IPS-NIHi11 (cell line): ENCODE measurements around the gene TNNC2.
"Not testable (repeated sequence)": the region's sequence is repeated elsewhere in the genome, so short reads cannot be mapped to it uniquely, and the experiment has no call there.

Source experiments
- DNase-seq: peaks from one replicate; pipeline ENCODE4 v3.0.0; 2012; ENCODE audit warnings: mixed read lengths, low spot score

The TNNC2 gene

DNA sequence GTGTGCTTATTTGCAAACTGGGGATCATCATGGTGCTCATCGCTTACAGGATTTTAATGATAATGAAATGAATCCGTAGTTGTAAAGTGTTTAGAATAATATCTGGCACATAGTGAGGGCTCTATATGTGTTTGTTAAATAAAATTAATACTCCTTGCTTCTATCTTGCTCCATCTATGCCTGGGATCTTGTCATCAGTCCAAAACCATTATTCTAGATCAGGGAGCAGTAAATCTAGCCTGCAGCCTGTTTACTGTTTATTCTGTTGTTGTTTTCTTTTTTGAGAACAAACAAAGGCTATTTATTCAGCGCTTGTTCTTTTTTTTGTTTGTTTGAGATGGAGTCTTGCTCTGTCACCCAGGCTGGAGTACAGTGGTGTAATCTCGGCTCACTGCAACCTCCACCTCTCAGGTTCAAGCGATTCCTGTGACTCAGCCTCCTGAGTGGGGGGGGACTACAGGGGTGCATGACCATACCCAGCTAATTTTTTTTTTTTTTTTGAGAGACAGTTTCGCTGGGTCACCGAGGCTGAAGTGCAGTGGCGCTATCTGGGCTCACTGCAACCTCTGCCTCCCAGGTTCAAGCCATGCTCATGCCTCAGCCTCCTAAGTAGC, 22.0 kb upstream of the TNNC2 start:
- no peak for DNase-seq

DNA sequence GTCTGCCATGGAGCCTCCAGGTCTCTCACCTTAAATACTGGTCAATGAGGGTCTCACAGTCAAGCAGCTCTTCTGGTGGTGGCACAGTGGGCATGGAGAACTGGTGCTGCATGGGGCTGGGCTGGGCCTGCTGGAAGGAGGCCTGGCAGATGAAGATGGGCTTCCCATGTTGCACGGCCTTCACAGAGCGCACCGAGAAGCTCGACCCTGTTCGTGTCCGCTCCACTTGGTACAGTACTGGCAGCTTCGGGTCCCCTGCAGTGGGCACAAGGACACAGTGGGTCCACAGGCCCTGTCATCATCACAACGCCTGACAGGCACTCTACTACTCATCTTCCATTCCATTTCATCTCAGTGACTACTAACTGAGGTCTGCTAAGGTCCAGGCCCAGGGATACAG, 21.3 kb upstream of the TNNC2 start:
- no peak for DNase-seq

DNA sequence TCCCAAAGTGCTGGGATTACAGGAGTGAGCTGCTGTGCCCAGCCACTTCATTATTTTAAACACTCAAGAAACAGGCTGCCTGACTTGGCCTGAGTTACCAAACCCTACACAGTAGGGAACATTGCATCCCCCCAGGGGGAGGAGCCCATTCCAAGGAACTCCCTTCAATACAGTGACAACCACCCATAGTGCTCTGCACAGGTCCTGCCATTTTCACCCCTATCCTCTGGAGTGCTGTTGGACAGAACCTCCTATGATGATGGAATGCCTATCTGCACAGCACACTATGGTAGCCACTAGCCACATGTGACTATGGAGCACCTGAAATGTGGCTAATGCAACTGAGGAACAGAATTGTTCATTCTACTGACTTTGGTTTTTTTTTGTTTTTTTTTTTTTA, 18.3 kb upstream of the TNNC2 start:
- DNase-seq = no peak

DNA sequence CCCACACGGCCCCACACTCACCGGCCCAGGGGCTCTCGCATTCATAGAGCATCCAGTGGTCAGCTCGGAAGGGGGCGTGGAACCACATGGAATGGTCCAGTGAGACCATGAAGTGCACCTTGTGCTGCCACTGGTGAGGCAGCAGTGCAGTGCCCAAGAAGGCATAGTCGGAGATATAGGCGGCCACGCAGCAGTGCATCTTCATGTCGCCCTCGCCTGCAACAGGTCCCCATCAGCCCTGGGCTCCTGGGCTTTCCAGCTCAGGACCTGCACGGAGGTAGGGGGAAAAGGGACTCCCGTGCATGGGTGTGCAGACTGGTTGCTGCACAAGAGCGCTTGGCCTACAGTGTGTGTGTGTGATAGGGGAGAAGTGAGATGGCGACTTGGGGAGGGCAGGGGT, 16.4 kb upstream of the TNNC2 start:
- DNase-seq = no peak

DNA sequence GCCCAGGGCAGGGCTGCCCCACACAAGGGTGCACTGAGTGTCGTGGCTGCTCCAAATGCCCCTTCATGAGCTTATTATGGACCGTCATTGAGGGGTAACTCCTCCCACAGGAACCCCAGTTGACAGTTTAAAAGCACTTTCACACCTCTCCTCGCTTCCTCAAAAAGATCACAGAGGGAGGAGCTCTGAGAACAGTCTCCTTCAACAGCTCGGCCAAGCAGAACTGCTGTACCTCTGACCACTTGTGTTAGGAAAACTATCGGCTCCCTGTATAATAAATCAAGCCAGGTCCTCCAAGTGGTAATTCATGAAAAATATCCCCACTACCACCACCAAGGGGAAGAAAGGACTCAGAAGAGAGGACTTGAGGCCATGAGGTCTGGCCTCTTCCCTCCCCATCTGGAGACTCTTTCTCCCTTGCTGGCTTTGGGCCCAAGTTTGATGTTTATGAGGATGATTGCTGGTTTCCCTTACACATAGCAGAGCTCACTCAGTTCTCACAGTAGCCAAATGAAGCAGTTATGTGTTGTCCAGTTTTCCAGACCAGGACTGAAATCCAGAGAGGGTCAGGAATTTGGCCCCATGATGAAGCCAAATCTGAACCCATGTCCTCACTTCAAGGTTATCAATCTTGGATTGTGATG, 15.2 kb upstream of the TNNC2 start:
- DNase-seq = no peak

DNA sequence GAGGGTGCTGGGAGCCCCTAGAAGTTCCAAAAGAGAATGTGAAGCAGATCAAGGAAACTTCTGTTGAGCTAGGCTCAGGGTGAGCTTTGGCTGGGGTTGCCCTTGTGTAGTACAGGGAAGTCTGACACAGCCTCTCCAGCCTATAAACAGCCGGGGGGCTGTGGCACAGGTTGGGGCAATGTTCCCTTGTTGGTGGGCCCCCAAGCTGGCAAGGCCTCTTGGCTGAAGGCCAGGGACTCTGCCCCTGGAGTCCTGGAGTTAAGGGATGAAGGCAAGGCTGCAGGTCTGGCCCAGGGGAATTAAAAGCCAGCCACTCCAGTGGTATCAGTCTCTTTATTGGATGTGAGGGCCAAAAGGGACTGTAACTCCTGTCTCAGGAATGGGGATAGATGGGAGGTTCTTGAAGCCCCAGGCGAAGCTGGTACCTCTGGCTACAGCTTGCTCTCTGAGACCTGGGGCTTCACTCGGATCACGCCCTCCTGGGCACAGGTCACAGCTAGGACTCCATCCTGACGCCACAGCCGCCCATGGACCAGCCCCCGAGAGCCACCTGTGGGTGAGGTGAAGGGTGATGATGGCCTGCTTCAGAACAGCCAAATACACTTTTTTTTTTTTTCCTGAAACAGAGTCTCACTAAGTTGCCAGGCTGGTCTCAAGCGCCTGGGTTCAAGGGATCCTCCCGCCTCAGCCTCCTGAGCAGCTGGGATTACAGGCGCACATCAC, 14.5 kb upstream of the TNNC2 start:
- DNase-seq = no peak

DNA sequence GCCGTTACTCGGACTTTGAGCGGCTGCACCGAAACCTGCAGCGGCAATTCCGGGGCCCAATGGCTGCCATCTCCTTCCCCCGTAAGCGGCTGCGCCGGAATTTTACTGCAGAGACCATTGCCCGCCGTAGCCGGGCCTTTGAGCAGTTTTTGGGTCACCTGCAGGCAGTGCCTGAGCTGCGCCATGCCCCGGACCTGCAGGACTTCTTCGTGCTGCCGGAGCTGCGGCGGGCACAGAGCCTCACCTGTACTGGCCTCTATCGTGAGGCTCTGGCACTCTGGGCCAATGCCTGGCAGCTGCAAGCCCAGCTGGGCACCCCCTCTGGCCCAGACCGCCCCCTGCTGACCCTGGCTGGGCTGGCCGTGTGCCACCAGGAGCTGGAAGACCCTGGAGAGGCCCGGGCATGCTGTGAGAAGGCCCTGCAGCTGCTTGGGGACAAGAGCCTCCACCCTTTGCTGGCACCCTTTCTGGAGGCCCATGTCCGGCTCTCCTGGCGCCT, 13.6 kb upstream of the TNNC2 start:
- DNase-seq = no peak

DNA sequence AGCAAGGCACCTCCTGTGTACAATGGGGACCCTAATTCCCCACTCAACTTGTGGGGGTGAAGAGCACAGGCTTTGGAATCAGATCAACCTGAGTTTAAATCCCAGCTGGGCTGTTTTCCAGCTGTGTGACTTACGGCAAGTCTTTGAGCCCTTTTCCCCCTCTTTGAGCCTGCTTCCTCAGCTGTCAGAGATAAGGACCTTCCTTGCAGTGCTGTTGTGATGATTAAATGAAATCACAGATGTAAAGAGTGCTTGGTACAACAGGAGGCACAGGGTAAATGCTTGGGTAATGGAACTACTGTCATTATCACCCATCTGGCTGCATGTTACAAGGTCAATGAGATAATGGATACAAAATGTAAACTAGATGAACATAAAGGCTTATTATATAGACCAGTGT, 9.7 kb upstream of the TNNC2 start:
- DNase-seq = no peak

DNA sequence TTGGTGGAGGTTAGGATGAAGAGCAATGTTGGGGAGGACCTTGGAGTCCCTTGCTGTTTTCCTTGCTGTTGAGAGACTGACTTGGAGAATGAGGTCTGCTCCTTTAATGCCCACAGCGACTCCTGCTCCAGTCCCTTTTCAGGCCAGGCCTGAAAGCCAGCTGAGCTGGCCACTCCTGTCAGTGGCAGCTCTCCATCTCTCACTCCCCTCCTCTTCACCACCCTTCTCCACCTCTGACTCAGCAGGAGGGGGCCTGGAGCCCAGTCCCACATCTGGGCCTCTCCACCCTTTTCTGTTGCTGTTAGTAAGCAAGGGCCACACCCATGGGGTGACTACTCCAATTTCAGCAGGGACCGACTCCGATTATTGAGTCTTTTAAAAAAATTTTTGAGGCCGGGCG, 8.7 kb upstream of the TNNC2 start:
- no peak for DNase-seq

DNA sequence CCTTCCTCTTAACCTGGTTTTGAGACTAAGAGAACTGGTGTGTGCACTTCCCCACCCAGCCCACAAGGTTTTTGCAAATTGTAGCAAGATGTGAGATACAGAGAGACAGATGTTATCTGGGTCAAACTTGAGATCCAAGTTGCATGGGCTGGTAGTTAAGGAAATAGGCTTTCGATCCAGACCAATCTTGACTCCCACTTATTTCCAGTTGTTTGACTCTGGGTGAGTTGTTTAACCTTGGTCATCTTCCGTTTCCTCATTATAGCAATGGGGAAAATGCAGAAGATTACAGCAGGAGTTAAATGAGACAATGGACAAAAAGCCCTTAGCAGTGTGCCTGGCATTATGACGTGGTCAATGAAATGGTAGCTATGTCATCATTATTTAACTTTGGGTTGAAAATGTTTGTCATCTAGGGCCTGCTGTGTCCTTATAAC, 8.2 kb upstream of the TNNC2 start:
- DNase-seq = no peak

DNA sequence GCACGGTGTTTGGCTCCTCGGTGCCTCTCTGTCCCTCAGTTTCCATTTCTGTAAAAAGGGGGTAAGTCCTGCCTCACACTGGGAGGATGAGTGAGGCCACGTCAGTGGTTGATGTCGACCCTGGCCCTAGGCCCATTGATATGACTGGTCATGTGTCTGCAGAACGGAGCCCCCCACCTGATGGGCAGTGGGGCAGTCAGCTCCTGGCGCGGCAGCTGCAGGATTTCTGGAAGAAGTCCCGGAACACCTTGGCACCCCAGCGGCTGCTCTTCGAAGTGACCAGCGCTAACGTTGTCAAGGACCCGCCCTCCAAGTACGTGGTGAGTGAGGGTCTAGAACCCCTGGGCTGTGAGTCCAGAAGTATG, 7.7 kb upstream of the TNNC2 start:
- DNase-seq = no peak

DNA sequence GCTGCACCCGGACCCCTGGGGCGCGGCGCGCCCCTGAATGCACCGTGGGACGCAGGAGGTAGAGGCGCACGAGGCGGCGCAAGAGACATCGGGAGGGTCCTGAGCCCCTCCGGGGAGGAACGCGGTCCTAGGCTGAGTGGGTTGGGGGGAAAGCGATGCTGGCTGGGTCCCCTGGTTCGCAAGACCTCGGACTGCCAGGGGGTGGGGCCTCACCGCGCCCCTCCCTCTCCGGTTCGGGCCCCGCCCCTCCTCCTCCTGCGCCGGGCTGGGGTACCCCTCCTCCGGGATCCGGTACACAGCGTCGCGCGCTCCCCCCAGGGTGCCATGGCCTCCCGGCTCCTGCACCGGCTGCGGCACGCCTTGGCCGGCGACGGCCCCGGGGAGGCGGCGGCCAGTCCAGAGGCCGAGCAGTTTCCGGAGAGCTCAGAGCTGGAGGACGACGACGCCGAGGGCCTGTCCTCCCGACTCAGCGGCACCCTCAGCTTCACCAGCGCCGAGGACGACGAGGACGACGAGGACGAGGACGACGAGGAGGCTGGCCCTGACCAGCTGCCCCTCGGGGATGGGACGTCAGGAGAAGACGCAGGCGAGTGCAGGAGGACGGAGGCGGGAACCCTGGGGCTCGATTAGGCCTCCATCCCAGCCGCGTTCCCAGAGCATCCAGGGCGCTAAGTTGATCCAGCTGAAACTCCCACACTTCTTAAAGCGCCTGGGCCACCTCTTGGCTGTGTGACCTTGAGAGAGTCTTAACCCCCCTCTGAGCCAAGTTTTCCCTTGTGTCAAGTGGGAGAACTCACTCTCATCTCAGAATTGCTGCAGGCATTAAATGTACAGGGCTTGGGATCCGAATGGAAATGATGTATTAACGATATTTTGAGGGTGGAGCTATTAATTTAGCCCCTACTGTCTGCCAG, 7.0 kb upstream of the TNNC2 start:
- DNase-seq = peak; percentile 98

DNA sequence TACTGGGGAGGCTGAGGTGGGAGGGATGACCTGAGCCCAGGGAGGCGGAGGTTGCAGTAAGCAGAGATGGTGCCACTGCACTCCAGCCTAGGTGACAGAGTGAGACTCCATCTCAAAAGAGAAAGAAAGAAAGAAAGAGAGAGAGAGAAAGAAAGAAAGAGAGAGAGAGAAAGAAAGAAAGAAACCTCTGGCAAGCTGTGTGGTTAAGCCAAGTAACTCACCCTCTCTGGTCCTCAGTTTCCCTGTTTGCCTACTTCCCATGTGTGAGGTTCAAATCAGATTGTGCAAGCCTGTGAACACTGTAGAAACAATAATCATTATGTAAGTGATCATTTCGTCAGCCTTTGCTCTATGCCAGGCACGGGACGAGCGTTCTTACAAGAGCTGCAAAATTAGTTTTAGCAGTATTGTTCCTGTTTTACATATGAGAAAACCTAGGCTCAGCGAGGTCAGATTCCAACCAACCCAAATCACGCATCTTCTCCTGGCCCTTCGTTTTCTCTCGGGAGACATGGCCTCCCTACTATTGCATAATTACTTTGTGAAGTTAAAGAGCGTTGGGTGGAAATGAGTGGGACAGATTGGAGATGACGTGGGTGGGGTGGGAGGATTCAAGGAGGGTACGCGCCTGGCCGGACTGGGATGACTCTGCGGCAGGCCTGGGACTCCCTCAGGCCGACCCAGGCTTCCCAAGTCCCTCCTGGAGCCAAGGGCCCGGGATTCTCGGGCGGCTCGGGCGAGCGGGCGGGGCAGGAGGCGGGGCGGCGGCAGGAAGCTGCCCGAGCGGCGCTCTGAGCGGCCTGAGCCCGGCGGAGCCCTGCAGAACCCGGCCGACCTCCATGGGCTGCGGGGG, 6.1 kb upstream of the TNNC2 start, which contains the start of gene SNX21:
SNX21 (plus strand) TSS at position 770 of the 853 bp plus-strand sequence. CDS start 121 bp downstream, outside the sequence.
- DNase-seq = peak; percentile 92

DNA sequence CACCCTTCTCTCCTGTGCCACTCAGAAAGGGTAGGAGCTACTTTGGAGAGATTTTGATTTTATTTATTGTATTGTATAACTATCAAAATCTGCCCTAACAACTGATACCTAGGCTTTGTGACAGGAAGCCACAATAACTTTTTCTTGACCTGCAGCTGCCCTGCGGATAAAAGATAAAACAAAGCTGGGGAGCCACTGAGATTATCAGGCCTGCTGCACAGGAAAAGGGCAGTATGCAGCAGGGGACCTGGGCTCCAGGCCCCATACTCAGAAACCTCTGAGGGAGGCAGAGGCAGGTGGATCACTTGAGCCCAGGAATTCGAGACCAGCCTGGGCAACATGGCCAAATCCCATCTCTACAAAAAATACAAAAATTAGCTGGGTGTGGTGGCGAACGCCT, 5.5 kb upstream of the TNNC2 start:
- no peak for DNase-seq

DNA sequence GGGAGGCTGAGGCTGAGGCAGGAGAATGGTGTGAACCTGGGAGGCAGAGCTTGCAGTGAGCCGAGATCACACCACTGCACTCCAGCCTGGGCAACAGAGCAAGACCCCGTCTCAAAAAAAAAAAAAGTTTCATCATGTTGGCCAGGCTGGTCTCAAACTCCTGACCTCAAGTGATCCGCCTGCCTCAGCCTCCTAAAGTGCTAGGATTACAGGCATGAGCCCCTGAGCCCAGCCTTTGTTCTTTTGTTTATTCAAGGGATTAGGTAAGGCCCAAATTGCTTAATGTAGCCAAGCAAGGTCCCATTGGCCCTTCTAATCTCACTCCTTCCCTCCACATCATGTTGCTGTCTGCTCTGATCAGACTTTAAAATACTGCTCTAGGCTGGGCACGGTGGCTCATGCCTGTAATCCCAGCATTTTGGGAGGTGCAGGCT, 2.6 kb upstream of the TNNC2 start:
- DNase-seq = not testable (repeated sequence)

DNA sequence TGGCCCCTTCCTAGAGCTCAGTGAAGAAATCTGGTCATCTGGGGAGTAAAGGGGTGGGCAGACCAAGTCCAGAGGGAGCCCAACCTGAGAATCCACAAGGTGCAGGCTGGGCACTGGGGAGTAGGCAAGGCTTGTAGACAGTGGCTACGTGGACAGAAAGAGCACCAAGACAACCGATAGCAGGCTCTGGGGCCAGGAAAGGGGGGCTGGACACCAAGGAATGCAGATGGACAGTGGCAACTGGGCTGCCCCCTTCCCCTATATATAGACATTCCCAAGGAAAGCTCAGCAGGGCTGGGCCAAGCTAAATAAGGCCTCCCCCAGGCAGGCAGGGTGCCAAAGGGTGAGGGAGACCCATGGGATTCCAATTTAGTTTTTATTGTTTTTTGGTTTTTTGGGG, 1.5 kb upstream of the TNNC2 start:
- DNase-seq = no peak

DNA sequence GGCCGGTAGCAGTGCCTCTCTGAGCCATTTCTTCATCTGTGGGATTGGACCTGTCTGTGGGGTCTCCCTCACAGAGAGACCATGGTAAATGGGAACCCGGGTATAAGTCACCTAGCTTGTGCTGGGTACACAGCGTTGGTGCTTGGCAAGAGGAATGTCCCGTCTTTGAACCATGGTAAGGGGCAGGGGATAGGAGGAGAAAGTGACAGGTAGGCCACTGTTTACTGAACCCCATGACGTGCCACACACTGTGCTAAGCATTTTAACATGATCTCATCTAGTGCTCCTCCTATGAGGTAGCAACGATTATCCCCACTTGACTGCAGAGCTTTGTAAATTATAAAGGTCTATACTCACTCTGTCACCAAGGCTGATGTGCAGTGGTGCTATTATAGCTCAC, 600 bp upstream of the TNNC2 start:
- DNase-seq = no peak

DNA sequence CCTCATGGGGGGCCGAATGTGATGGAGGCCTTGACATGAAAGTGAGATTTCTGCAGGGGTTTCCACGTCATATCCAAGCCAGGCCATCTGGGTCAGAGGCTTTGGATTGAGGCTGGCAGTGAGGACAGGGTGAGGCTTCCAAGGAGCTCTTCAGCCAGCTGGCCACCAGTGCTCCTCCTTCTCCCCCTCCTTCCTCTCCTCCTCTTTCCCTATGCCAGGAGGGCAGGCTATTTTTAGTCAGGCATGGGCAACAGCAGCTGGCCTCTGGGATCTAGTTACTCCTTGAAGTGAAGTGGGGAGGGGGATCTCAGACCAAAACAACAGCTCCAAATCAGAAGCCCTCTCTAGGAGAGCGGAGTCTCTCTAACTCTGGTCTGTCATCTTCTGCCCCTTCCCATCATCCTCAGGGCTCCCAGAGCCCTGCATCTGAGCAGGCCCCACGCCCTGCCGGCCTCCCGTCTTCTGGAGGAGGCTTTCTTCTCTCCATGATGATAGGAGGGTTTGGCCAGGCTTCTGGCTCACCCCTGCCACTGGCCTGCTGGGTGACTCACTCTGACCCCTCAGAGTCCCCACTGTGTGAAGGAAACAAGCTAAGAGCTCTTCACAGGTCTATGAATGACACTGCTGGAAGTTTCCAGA, 612 bp downstream of the TNNC2 start:
- DNase-seq = no peak

DNA sequence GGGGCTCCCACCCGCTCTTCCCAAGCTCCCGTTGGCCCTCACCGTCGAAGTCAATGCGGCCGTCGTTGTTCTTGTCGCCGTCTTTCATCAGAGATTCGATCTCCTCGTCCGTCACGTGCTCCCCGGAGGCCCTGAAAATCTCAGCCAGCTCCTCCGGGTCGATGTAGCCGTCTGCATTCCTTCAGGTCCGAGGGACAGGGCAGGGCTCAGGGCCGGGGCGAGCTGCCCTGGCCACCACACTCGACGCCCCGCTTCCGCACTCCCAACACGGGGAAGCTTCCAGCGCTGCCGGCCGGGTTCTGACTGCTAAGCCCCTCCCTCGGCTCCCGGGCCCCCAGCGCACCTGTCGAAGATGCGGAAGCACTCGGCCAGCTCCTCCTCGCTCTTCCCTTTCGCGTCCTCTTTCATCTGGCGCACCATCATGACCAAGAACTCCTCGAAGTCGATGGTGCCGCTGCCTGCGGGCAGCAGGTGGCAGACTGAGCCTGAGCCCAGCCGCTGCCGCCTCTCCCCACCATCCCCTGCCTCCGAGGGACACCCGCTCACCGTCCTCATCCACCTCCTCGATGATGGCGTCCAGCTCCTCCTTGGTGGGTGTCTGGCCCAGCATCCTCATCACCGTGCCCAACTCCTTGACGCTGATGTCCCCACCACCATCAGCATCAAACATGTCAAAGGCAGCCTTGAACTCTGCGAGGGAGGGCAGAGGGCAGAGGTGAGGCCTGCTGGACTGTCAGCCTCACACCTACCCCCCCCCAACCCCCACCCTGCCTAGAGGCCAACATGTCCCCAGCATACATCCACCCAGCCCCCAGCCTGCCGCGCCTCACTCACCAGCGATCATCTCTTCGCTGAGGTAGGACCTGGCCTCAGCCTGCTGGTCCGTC, 2.9 kb downstream of the TNNC2 start:
- peak; percentile 76 for DNase-seq

DNA sequence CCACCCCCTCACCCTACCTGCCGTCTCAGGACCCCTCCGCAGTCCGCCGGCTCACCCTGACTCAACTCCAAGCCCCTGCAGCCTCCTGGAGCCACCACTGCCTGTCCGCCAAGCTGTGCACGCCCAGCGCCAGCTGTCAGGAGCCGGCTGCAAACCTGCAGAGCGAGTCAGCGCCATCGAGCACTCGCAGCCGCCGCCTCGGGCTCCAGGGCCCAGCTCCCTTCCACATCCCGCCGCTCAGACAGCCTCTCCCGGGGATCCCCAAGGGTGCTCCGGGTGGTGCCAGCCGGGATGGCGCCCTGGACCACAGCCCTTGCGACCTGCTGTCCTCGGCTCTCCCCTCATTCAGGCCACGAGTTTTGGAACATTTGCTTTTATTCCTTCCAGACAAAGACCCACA, 4.3 kb downstream of the TNNC2 start:
- peak; percentile 29 for DNase-seq
